ENCODE data around the gene KRTAP10-6.

KRTAP10-6 gene

DNA sequence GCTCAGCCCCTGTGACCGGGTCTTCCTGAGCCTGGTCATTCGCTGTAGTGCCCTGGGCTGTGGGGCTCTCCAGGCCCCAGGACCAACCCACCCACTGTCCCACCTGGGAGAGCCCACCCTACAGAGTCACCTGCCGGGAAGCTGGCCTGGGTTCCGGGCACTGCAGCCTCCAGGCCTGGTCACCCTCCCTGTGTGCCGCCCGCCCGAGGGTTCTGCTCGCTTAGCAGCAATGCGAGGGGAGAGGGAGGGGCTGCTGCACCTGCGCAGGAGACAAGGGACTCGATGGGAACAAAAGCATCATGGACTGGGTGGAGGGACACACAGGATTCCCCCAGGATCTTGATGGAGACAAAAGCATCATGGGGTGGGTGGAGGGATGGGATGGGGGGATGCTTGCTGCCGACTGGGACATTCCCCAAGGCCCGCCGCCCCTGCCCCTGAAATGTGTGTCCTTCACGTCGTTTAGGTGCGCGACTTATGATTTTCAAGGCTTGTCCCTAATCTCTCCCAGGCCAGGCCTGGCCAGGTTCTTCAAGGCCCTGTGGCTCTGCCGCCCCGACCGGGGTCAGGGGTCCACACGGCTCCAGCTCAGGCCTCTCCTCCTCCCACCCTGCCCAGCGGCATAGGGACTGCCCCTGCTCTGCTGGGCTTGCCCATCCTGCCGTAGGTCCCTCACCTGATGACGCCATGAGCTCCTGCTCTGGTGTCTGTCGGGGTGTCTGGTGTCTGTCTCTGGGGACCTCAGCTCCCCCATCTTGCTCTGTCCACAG, 21.3 kb upstream of the KRTAP10-6 start:
- TF ChIP-seq, protein P1, sequence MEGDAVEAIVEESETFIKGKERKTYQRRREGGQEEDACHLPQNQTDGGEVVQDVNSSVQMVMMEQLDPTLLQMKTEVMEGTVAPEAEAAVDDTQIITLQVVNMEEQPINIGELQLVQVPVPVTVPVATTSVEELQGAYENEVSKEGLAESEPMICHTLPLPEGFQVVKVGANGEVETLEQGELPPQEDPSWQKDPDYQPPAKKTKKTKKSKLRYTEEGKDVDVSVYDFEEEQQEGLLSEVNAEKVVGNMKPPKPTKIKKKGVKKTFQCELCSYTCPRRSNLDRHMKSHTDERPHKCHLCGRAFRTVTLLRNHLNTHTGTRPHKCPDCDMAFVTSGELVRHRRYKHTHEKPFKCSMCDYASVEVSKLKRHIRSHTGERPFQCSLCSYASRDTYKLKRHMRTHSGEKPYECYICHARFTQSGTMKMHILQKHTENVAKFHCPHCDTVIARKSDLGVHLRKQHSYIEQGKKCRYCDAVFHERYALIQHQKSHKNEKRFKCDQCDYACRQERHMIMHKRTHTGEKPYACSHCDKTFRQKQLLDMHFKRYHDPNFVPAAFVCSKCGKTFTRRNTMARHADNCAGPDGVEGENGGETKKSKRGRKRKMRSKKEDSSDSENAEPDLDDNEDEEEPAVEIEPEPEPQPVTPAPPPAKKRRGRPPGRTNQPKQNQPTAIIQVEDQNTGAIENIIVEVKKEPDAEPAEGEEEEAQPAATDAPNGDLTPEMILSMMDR (IDR thresholded peaks at IDR 0.05): no peak

DNA sequence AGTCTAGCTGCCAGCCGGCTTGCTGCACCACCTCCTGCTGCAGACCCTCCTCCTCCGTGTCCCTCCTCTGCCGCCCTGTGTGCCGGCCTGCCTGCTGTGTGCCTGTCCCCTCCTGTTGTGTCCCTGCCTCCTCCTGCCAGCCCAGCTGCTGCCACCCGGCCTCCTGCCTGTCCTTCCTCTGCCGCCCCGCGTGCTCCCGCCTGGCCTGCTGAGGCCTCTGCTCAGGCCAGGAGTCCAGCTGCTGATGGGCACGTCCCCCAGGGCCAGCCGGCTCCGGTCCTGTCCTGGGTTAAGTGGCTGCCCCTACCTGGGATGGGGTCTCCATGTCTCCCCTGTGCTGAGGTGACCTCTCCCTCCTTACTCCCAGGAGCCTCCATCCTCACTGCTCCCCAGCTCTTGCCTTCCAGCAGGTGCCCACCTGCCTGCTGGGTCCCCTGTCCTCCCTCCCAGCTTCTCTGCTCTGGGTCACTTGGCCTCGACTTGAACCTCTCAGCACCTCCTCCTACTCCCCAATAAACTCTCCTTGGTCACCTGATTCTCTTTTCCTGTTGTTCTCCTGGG, 20.4 kb upstream of the KRTAP10-6 start:
- TF ChIP-seq, protein P1 (IDR thresholded peaks at IDR 0.05): no peak

- TF ChIP-seq, protein P1 (IDR thresholded peaks at IDR 0.05): no peak
These were observed 19.8 kb upstream of the KRTAP10-6 start, which contains the start of gene KRTAP10-8 for GRCh38 chr21:44612029-44612486. TSS of gene KRTAP10-8 (plus strand) at chr21:44612079. CDS start at chr21:44612101, 22 bp downstream.

- TF ChIP-seq, protein P1 (IDR thresholded peaks at IDR 0.05): no peak
These were observed 19.2 kb upstream of the KRTAP10-6 start for GRCh38 chr21:44611551-44611950.

GRCh38 chr21:44609193-44609592, 16.9 kb upstream of the KRTAP10-6 start:
- TF ChIP-seq, protein P1 (IDR thresholded peaks at IDR 0.05): no peak

DNA sequence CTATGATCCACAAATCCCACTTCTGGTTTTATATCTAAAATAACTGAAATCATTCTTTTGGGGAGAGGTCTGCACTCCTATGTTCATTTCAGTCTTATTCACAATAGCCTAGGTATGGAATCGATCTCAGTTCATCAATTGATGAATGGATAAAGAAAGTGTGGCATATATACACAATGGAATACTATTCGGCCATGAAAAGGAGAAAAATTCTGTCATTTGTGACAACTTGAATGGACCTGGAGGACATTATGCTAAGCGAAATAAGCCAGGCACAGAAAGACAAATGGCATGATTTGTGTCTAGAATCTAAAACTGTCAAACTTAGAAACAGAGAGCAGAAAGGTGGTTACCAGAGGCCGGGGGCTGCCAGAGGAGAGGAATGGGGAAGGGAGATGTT, 14.2 kb upstream of the KRTAP10-6 start:
- TF ChIP-seq, protein P1 (IDR thresholded peaks at IDR 0.05): no peak

- TF ChIP-seq, protein P1 (IDR thresholded peaks at IDR 0.05): no peak
These were observed 11.6 kb upstream of the KRTAP10-6 start for GRCh38 chr21:44603911-44604310.

Data from LNCAP (cell line).